ENCODE data around the gene TMEM214. TPM values are rescaled to one million over a fixed set of nuclear protein-coding genes. Genes with fewer than 3 reads are reported as not detected.

TMEM214 gene
- total and polyA plus RNA-seq, 2 of the 8 experiments (the other 6 are each of a cell fraction or from before 2014, with no cell fraction given): 49.7 to 71.0 TPM

GRCh38 chr2:27050996-27051901 lies 18.5 kb downstream of the TMEM214 start, which contains the start of gene AGBL5:
TSS of gene AGBL5 (plus strand) at chr2:27051668. CDS start at chr2:27052959, 1,291 bp downstream.
- FAIRE-seq: peak; percentile 68
- 0 out of 2 replicates have a peak within 1 kb of the TSS, but pooled peaks have one; percentile 27 for H2BK12ac ChIP-seq (ENCODE audit: low read depth, low read length)
- no peaks in the 10 kb centered on the region for H3K79me2 ChIP-seq (ENCODE audit: control insufficient read depth in 1 of 2, insufficient read depth in 2 of 2, low read length in 2 of 2)
- peaks cover 0 to 2% of the 10 kb centered on the region in 2 experiments for H4K20me1 ChIP-seq (replicated peaks in 1 of 2; ENCODE audit: control insufficient read depth in 1 of 2, insufficient read depth in 2 of 2, low read length in 2 of 2)
- peak within 1 kb of the TSS; percentile 80 to 88 (median 87) for H3K4me3 ChIP-seq (ENCODE audit: extremely low read depth in 1 of 4, insufficient read depth in 2 of 4, low read depth in 3 of 4, low read length in 4 of 4)
- peak within 1 kb of the TSS; percentile 45 for H3K4ac ChIP-seq (replicated peaks; ENCODE audit: insufficient read length, low read depth, low read length)
- no peak within 1 kb of the TSS for H2BK120ac ChIP-seq (replicated peaks; ENCODE audit: low read depth, low read length)
- peak within 1 kb of the TSS; percentile 77 for H3K27ac ChIP-seq (ENCODE audit: low read depth, low read length)
- H2AK5ac ChIP-seq (ENCODE audit: low read depth, low read length): no peak within 1 kb of the TSS
- H3K23ac ChIP-seq (ENCODE audit: insufficient read length): no peak within 1 kb of the TSS
- H3K4me1 ChIP-seq (replicated peaks in 1 of 4; ENCODE audit: control insufficient read depth in 3 of 4, insufficient read depth in 4 of 4, low read length in 3 of 4): no peaks in the 10 kb centered on the region; a peak in 4 of 7 replicates
- DNase-seq (ENCODE audit: low read depth in 1 of 2, low spot score in 2 of 2): peak; percentile 84 to 98
- no peak within 1 kb of the TSS for H2BK15ac ChIP-seq (ENCODE audit: low read length)
- H3K4me2 ChIP-seq (ENCODE audit: insufficient read depth in 1 of 2, low read depth in 2 of 2, low read length in 2 of 2): peak within 1 kb of the TSS; percentile 72 to 97
- H2BK20ac ChIP-seq (ENCODE audit: low read length): no peak within 1 kb of the TSS
- ChIA-PET CTCF (ENCODE audit: partially characterized antibody) (interaction anchor here (0.7 to 18.3 kb wide), 14 partner anchors 13 to 205 kb away, joined by 3 to 160 read pairs (median 4); partner anchors contain the start of genes EMILIN1, KHK and OST4), POLR2A (ENCODE audit: partially characterized antibody) (interaction anchor here (0.9 to 19.3 kb wide), 20 partner anchors 13 to 306 kb away, joined by 3 to 441 read pairs (median 4); partner anchors contain the start of genes EMILIN1, OST4 and TMEM214)
- peak within 1 kb of the TSS; percentile 76 for H4K91ac ChIP-seq (replicated peaks; ENCODE audit: insufficient read length, low read length)
- peak within 1 kb of the TSS; percentile 63; the same call in 1 of the 2 replicates for H2BK5ac ChIP-seq (ENCODE audit: low read depth, low read length)
- H3K14ac ChIP-seq (ENCODE audit: insufficient read length): no peak within 1 kb of the TSS
- H4K5ac ChIP-seq (ENCODE audit: insufficient read length, low read depth, low read length): peak within 1 kb of the TSS; percentile 70
- WGBS, 2 experiments (ENCODE audit: extremely low coverage in 1 of 2, insufficient coverage in 1 of 2, insufficient read length in 1 of 2, insufficient replicate concordance in 2 of 2, low coverage in 1 of 2, low lambda C conversion rate in 2 of 2, missing lambda C conversion rate in 1 of 2): 1% methylated on average over 64 of the region's 67 CpGs; no CpG with 5 or more reads in 1 of the 2 experiments
- H3K27me3 ChIP-seq (replicated peaks in 1 of 4; ENCODE audit: control insufficient read depth in 3 of 4, extremely low read depth in 1 of 4, insufficient read depth in 3 of 4, low read length in 3 of 4): no peaks in the 10 kb centered on the region
- no peaks in the 10 kb centered on the region for H3K79me1 ChIP-seq (ENCODE audit: low read depth, low read length)
- no peak within 1 kb of the TSS; the same call in 1 of the 2 replicates for H3K18ac ChIP-seq (ENCODE audit: extremely low read depth, low read length)
- H3K56ac ChIP-seq (replicated peaks; ENCODE audit: insufficient read length, low read depth, low read length): peak within 1 kb of the TSS; percentile 78
- peak within 1 kb of the TSS; percentile 75 for H4K8ac ChIP-seq (ENCODE audit: extremely low read depth, insufficient read depth, low read length)
- H3K36me3 ChIP-seq (ENCODE audit: control insufficient read depth in 2 of 4, insufficient read depth in 4 of 4, low read length in 3 of 4): peaks cover 11 to 27% (median 19%) of the 10 kb centered on the region in 4 experiments
- H3K23me2 ChIP-seq (ENCODE audit: low read depth, low read length): peaks cover 13% of the 10 kb centered on the region
- H3K9ac ChIP-seq (replicated peaks in 1 of 4; ENCODE audit: extremely low read depth in 1 of 4, low read depth in 3 of 4, low read length in 3 of 4): peak within 1 kb of the TSS; percentile 60 to 73 (median 64)
- H3K9me3 ChIP-seq (ENCODE audit: insufficient read depth in 2 of 2, low read depth in 1 of 2, low read length in 1 of 2): no peaks in the 10 kb centered on the region
- peak within 1 kb of the TSS; percentile 73; the same call in 1 of the 2 replicates for H2AFZ ChIP-seq (ENCODE audit: low read length)
- TF ChIP-seq SP2 (IDR thresholded peaks at IDR 0.05; ENCODE audit: low read length) (no peak), POLR2A (IDR thresholded peaks at IDR 0.05; ENCODE audit: control extremely low read depth in 1 of 2, low read depth in 2 of 2, low read length in 2 of 2) (peak; percentile 51 to 74; a peak in 2 of 3 replicates), HDAC6 (IDR thresholded peaks at IDR 0.05; ENCODE audit: low read depth, low read length) (no peak), HDAC2 (IDR thresholded peaks at IDR 0.05; ENCODE audit: borderline replicate concordance in 1 of 2, low read depth in 2 of 2, low read length in 2 of 2) (peak; percentile 88 to 92; a peak in 3 of 4 replicates), CTCF (IDR thresholded peaks at IDR 0.05; ENCODE audit: control extremely low read depth in 1 of 3, insufficient read depth in 1 of 3, low read depth in 1 of 3, low read length in 3 of 3) (no peak), NANOG (IDR thresholded peaks at IDR 0.05; ENCODE audit: insufficient read depth, low read depth, low read length, poor library complexity, severe bottlenecking) (no peak), KDM4A (IDR thresholded peaks at IDR 0.05; ENCODE audit: low read depth, low read length, severe bottlenecking) (peak; percentile 68)

Measured in H1 (cell line).